IPS DF 4.7 (cell line): ENCODE measurements around the gene RTEL1.

Experiments used
- DNase-seq: peaks from one replicate; pipeline ENCODE4 v3.0.0-alpha.2; 2013; ENCODE audit warnings: low spot score; ENCODE audit errors: extremely low read depth

The RTEL1 gene

GRCh38 chr20:63689046-63690002 lies 31.2 kb downstream of the RTEL1 start:
- no peak for DNase-seq

GRCh38 chr20:63690003-63690897 lies 32.1 kb downstream of the RTEL1 start:
- DNase-seq = no peak

GRCh38 chr20:63690898-63691710 lies 33.0 kb downstream of the RTEL1 start:
- DNase-seq = no peak

- no peak for DNase-seq
These were observed 33.8 kb downstream of the RTEL1 start for GRCh38 chr20:63691711-63692435.

GRCh38 chr20:63692436-63693082 lies 34.4 kb downstream of the RTEL1 start:
- no peak for DNase-seq

GRCh38 chr20:63693083-63693732 lies 35.1 kb downstream of the RTEL1 start:
- DNase-seq = no peak

GRCh38 chr20:63693733-63694583 lies 35.8 kb downstream of the RTEL1 start:
- DNase-seq = no peak

GRCh38 chr20:63694584-63695423 lies 36.7 kb downstream of the RTEL1 start:
- no peak for DNase-seq

GRCh38 chr20:63695424-63696305 lies 37.6 kb downstream of the RTEL1 start:
- no peak for DNase-seq

- no peak for DNase-seq
These were observed 38.2 kb downstream of the RTEL1 start for GRCh38 chr20:63696306-63696627.

GRCh38 chr20:63696628-63697356 lies 38.7 kb downstream of the RTEL1 start, which contains the start of gene TNFRSF6B:
TNFRSF6B (plus strand) TSS chr20:63696652; CDS start chr20:63696768, 116 bp downstream.
- no peak for DNase-seq

GRCh38 chr20:63697357-63697867 lies 39.3 kb downstream of the RTEL1 start:
- DNase-seq = no peak

GRCh38 chr20:63697868-63698545 lies 39.9 kb downstream of the RTEL1 start:
- DNase-seq = no peak

- DNase-seq = no peak
These were observed 40.8 kb downstream of the RTEL1 start for GRCh38 chr20:63698739-63699465.
